Sigmoid colon (tissue), 4 donors: ENCODE measurements around the gene CAB39L.

Experiments
- CTCF ChIP-seq, 4 experiments: fragments of 450-650 bp in 3 of 4; fragments of 200-600 bp in 1 of 4; IDR thresholded peaks; one replicate each; pipeline ENCODE4 v1.5.1; 2016 to 2019; ENCODE audit warnings: antibody characterized with exemption in 4 of 4, mild to moderate bottlenecking in 3 of 4, moderate library complexity in 2 of 4
- EP300 ChIP-seq, 4 donors: sonication (generic); formaldehyde crosslinking; IDR thresholded peaks; one replicate each; pipeline ENCODE4 v1.6.1; 2017; ENCODE audit warnings: antibody characterized with exemption in 4 of 4

GRCh38 chr13:49347650-49348385, 96.0 kb downstream of the CAB39L start:
- TF ChIP-seq CTCF (IDR thresholded peaks at IDR 0.05) (no peak), EP300 (IDR thresholded peaks at IDR 0.05) (no peak)
